Measurements from ENCODE around the gene SLC39A11.

DNA sequence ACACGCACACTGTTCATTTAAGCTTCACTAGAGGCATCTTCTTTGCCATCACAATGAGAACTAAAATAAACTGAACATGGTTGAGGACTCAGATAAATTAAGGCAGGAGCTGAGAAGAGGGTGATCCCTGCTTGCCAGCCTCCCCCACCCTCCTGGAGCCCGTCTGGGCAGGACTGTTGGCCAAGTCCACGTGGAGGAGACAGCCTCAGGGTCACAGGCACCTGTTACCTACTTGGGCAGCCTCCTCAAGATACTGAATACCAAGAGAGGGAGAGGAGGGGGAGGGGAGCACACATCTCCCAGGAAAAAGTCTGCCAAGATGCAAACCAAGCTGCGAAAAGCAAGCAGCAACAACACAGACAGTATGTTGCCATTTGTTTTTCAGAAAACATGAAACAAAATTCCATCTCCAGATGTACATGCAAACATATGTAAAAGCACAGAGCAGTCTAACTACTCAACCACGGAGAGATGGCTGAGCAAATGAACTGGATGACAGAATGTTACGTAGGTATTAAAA lies 67.4 kb downstream of the SLC39A11 start:
- TF ChIP-seq EZH2 (IDR thresholded peaks at IDR 0.05; ENCODE audit: low read length, missing control alignments): no peak
- TF ChIP-seq, protein P1, sequence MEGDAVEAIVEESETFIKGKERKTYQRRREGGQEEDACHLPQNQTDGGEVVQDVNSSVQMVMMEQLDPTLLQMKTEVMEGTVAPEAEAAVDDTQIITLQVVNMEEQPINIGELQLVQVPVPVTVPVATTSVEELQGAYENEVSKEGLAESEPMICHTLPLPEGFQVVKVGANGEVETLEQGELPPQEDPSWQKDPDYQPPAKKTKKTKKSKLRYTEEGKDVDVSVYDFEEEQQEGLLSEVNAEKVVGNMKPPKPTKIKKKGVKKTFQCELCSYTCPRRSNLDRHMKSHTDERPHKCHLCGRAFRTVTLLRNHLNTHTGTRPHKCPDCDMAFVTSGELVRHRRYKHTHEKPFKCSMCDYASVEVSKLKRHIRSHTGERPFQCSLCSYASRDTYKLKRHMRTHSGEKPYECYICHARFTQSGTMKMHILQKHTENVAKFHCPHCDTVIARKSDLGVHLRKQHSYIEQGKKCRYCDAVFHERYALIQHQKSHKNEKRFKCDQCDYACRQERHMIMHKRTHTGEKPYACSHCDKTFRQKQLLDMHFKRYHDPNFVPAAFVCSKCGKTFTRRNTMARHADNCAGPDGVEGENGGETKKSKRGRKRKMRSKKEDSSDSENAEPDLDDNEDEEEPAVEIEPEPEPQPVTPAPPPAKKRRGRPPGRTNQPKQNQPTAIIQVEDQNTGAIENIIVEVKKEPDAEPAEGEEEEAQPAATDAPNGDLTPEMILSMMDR (conservative IDR thresholded peaks at IDR 0.05 in 1 of 2, IDR thresholded peaks at IDR 0.05 in 1 of 2; ENCODE audit: low read depth in 1 of 2, low read length in 2 of 2): no peak

All from fibroblast of lung (primary cell).